Transverse colon (tissue), 4 donors: ENCODE data around the gene DAZAP1.

Experiments
- CTCF ChIP-seq, 5 experiments: fragments of 200-600 bp in 3 of 5; fragments of 450-650 bp in 2 of 5; sonication (generic) in 3 of 5; IDR thresholded peaks; 1 replicate in 2 of 5; 2 replicates in 3 of 5; pipeline ENCODE4 v1.5.1; 2016 to 2017; ENCODE audit warnings: antibody characterized with exemption in 5 of 5, inconsistent platforms in 3 of 5, mild to moderate bottlenecking in 2 of 5, moderate library complexity in 1 of 5
- POLR2AphosphoS5 ChIP-seq, 3 donors: sonication (generic); formaldehyde crosslinking; IDR thresholded peaks; one replicate each; pipeline ENCODE4 v1.6.1; 2016; ENCODE audit warnings: antibody characterized with exemption in 3 of 3

GRCh38 chr19:1425102-1425837, 17.9 kb downstream of the DAZAP1 start:
- TF ChIP-seq POLR2AphosphoS5 (IDR thresholded peaks at IDR 0.05) (no peak), CTCF (IDR thresholded peaks at IDR 0.05) (no peak)
